ENCODE data around the gene BRD8.
"Not testable (repeated sequence)": the region's sequence is repeated elsewhere in the genome, so short reads cannot be mapped to it uniquely, and the experiment has no call there.

The BRD8 gene, protein sequence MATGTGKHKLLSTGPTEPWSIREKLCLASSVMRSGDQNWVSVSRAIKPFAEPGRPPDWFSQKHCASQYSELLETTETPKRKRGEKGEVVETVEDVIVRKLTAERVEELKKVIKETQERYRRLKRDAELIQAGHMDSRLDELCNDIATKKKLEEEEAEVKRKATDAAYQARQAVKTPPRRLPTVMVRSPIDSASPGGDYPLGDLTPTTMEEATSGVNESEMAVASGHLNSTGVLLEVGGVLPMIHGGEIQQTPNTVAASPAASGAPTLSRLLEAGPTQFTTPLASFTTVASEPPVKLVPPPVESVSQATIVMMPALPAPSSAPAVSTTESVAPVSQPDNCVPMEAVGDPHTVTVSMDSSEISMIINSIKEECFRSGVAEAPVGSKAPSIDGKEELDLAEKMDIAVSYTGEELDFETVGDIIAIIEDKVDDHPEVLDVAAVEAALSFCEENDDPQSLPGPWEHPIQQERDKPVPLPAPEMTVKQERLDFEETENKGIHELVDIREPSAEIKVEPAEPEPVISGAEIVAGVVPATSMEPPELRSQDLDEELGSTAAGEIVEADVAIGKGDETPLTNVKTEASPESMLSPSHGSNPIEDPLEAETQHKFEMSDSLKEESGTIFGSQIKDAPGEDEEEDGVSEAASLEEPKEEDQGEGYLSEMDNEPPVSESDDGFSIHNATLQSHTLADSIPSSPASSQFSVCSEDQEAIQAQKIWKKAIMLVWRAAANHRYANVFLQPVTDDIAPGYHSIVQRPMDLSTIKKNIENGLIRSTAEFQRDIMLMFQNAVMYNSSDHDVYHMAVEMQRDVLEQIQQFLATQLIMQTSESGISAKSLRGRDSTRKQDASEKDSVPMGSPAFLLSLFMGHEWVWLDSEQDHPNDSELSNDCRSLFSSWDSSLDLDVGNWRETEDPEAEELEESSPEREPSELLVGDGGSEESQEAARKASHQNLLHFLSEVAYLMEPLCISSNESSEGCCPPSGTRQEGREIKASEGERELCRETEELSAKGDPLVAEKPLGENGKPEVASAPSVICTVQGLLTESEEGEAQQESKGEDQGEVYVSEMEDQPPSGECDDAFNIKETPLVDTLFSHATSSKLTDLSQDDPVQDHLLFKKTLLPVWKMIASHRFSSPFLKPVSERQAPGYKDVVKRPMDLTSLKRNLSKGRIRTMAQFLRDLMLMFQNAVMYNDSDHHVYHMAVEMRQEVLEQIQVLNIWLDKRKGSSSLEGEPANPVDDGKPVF

DNA sequence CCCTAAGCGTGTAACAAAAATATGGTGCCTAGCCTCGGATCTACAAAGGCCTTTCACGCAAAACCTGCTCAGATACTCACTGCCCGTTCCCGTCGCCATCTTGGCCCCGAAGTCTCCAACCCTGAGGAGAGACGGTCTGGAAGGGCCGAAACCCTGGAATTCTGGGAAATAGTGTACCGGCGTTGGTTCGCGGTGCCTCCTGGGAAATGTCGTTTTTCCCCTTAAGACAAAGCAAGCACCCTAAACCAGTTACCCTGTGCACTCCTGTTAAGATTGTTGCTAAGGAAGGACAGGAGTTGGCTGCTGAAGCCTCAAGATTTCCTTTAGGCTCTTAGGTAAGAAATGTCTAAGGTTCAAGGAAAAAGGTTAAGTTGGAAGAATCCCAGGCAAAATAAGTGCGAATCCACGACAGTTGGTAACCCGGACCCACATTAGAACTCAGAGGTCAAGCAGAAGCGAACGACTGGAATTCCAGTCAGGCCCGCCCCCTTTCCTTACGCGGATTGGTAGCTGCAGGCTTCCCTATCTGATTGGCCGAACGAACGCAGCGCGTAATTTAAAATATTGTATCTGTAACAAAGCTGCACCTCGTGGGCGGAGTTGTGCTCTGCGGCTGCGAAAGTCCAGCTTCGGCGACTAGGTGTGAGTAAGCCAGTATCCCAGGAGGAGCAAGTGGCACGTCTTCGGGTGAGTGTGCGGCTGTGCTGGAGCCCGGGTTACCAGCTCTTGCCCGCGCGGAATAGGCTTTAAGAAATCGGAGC is at the start of gene BRD8, which contains the start of gene KIF20A:
TSS of gene BRD8 (minus strand) at position 115 of the 761 bp plus-strand sequence. CDS start at position 99, 16 bp downstream.
TSS of gene KIF20A (plus strand) at position 597 of the 761 bp plus-strand sequence. CDS start 569 bp downstream, outside the sequence.
- peak; percentile 98 for DNase-seq (ENCODE audit: low spot score)

DNA sequence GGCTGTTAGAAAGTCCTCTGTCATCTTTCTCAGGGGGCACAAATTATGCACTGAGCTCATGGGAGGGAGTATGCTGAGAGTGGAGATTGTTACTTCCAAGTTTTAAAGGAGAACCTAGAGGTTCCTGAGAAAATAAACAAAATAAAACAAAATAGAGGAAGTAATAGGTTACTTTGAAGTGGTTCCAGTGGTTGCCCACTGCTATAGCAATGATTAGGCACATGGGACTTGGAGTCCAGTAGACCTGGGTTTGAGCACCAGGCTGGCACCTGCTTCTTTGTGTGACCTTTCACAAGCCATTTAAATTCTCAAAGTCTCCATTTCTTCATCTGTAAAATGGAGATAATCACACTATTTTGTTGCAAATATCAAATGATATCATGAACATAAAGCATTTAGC is 48.5 kb upstream of the BRD8 start:
- no peak for DNase-seq (ENCODE audit: low spot score)

DNA sequence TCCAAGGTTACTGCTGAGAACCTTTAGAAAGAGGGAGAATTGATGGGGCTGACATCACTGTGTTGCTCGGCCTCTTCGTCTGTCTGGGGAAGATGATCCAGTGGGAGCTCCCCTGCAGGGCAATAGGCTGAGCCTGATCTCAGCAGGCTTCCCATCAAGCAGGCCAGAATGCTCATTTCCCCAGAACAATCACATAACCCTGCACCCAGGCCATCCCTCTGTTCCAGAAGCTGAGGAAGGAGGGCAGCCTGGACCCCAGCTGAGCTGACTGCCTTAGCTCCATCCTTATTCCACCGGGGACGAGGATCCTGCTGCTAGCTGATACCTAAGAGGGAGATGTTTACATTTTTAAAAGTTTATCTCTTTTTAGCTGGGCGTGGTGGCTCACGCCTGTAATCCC is 46.3 kb upstream of the BRD8 start:
- DNase-seq (ENCODE audit: low spot score): no peak

DNA sequence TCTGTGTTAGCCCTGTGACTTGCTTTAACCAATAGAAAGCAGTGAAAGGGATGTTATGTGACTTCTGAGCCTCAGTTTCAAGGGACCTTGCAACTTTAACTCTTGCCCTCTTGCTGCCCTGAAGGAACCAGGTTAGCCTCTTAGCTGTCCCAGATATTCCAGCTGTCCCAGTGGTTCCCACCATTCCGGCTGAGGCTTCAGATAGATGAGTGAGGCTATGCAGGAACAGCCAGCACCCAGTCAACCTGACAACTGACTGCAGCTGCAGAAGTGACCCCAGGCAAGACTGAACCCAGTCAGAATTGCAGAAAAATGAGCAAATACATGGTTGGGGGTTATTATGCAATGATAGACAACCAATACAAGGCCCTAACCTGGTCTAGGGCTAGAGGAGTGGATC is 45.1 kb upstream of the BRD8 start:
- no peak for DNase-seq (ENCODE audit: low spot score)

DNA sequence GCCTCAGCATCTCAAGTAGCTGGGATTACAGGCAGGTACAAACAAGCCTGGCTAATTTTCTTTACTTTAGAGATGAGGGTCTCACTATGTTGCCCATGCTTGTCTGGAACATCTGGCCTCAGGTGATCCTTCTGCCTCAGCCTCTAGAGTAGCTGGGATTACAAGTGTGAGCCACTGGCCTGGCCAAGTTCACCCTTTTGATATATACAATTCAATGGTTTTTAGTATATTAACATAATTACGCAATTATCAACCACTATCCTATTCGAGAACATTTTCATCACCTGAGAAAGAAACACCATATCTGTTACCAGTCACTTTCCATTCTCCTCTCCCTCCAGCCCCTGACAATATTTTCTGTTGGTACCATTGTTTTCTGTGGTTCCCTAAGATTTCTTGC is 38.4 kb upstream of the BRD8 start:
- no peak for DNase-seq (ENCODE audit: low spot score)

DNA sequence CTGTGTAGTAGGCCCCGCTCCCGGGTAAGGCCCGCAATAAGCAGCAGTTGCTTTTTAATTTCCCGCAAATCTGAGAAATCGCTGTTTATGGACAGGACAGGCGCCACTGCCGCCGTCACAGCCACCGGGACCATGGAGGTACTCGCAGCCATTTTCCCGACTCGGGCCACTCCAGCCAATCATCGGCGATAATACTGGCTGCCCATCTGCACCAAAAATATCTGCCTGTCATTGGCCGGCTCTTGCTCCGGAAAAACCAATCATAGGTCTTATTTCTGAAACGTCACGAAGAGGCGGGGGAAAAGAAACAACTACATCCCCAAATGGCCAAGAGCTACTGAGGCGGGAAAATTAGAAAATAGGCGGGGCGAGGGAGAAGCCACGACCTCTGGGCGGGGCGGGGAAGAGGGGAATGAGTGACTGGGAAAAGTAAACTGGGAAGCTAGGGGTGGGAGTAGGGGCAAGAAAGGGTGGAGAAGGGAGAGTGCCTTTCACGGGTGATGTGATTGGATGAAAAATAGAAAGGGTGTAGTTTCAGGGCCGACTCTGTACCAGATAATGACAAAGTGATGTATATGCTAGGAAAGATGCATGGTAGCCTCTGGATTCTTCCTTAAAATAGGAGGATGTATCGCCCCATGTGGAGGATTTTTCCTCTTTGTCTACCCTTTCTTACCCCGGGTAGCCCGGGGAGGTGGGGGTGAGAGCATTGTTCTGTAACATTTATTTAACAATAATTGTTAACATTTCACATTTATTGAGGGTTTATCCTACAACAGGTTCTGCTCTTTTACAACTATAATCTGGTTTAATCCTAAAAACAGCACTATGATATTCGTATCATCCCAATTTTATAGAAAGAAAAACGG is 35.0 kb upstream of the BRD8 start, which contains the start of gene CDC23:
TSS of gene CDC23 (minus strand) at position 163 of the 869 bp plus-strand sequence. CDS start at position 152, 11 bp downstream.
- DNase-seq (ENCODE audit: low spot score): peak; percentile 97

DNA sequence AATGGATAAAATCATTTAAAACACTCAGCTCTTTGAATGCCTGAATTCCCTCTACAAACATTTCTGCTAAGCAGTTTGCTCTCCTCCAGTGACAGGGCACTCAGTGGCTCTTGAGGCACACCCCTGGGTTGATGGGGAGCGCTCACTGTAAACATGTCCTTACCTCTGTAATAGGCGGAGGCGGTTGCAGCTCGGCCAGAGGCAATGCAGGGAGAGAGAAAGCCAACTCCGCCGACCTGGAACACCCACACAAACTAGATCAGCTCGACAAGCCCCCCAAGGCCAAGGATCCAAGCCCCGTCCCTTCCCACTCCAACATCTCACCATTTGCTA is 34.4 kb upstream of the BRD8 start:
- no peak for DNase-seq (ENCODE audit: low spot score)

DNA sequence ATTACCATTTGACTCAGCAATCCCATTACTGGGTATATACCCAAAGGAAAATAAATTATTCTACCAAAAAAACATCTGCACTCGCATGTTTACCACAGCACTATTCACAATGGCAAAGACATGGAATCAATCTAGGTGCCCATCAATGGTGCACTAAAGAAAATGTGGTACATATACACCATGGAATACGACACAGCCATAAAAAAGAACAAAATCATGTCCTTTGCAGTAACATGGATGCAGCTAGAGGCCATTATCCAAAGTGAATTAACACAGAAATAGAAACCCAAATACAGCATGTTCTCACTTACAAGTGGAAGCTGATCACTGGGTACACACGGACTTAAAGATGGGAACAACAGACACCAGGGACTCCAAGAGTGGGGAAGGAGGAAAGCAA is 32.6 kb upstream of the BRD8 start:
- no peak for DNase-seq (ENCODE audit: low spot score)

DNA sequence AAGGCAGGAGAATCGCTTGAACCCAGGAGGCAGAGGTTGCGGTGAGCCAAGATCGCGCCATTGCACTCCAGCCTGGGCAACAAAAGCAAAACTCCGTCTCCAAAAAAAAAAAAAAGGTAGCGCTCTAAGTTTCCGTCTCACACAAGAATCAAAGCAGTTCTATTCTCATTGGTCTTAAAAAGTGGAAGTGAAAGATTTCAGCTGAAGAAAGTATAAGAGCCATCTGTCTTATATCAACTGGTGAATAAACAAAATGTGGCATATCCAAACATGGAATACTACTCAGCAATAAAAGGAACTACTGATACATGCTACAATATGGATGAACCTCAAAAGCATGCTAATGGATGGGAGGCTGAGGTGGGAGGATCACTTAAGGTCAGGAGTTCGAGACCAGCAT is 15.4 kb upstream of the BRD8 start:
- not testable (repeated sequence) for DNase-seq (ENCODE audit: low spot score)

DNA sequence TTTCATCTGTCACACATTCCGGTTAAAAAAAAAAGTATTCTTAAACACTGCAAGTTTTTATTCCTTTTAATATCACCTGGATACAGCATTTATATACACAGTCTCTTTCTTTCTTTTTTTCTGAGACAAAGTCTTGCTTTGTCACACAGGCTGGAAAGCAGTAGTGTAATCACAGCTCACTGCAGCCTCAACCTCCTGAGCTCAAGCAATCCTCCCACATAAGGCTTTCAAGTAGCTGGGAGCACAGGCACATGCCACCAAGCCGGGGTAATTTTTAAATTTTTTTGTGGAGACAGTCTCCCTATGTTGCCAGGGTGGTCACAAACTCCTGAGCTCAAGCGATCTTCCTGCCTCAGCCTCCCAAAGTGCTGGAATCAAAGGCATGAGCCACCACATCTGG is 14.4 kb upstream of the BRD8 start:
- no peak for DNase-seq (ENCODE audit: low spot score)

DNA sequence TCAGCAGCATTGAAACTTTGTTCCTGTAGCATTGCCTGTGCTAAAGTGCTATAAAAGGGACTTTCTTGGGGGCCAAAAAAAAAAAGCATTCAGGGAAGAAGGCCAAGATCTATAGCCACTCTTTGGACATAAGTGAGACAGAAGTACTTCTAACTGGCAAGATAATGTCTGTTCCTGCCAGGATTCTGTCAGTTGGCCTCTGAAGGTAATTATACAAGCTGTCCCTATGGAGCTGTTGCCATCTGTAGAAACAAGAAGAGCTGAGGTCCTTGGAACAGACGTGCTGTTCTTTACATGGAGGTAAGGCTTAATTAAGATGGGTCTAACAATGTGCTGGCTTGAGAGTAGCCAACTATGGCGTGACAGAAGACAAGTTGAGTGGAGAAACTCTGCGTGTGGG is 10.2 kb upstream of the BRD8 start:
- DNase-seq (ENCODE audit: low spot score): no peak

DNA sequence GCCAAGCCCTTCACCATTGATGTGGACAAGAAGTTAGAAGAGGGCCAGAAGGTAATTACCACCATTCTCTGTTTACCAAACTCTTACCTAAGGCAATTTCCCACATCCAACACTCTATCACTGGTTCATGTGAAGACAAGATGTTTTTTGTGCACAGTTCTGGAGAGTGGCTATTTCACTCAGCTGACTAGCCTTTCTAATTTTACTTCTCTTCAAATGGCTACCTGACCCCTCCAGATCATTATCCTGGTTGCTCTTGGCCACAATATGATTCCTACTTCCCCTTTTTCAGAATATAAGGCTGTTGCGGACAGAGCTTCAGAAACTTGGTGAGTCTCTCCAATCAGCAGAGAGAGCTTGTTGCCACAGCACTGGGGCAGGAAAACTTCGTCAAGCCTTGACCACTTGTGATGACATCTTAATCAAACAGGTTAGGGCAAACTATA is 7.6 kb upstream of the BRD8 start:
- DNase-seq (ENCODE audit: low spot score): no peak

DNA sequence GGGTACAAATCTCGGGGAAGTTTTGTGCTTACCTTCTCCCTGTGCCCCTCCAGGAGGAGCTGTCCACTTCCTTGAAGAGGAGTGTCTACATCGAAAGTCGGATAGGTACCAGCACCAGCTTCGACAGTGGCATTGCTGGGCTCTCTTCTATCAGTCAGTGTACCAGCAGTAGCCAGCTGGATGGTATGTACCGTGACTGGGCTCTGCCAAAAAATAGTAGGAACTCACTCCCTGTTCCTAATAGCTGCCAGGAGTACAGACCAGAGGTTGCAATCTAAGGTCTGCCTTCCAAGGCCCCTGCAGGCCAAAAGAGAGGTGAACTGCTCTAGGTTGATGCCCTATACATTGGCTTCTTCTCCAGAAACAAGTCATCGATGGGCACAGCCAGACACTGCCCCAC is 4.4 kb upstream of the BRD8 start:
- no peak for DNase-seq (ENCODE audit: low spot score)

DNA sequence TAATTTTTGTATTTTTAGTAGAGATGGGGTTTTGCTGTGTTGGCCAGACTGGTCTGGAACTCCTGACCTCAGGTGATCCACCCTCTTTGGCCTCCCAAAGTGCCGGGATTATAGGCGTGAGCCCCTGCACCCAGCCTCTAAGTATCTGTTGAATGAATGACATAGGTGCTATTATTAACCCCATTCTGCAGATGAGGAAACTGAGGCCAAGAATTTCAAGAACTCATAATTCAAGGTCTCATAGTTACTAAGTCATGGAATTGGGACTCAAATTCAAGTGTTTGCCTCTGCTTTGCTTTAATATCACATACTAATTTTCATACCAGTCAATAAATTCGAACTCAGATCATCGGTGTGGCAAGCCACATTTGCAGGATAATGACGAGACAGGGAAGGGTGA is 2.4 kb upstream of the BRD8 start:
- no peak for DNase-seq (ENCODE audit: low spot score)

DNA sequence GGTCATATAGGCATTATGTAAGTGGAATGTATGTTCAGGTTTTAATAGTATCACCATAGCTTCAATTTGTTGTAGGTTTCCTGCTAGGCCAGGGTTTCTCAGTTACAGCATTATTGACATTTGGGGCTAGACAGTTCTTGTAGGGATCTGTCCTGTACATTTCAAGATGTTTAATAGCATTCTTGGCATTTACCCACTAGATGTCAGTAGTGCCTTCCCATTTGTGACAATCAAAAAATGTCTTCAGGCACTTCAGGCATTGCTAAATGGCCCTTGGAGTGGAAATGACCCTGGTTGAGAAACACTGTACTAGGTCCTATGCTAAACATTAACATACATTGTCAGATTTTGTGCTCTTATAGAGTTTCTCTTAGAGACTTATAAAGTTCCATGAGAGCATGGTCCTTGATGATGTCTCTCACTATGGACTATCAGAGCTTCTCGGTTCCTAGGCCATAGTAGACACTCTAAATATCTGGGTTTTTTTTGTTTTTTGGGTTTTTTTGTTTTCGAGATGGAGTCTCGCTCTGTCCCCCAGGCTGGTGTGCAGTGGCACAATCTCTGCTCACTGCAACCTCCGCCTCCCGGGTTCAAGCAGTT is 1.9 kb upstream of the BRD8 start:
- DNase-seq (ENCODE audit: low spot score): peak; percentile 23

DNA sequence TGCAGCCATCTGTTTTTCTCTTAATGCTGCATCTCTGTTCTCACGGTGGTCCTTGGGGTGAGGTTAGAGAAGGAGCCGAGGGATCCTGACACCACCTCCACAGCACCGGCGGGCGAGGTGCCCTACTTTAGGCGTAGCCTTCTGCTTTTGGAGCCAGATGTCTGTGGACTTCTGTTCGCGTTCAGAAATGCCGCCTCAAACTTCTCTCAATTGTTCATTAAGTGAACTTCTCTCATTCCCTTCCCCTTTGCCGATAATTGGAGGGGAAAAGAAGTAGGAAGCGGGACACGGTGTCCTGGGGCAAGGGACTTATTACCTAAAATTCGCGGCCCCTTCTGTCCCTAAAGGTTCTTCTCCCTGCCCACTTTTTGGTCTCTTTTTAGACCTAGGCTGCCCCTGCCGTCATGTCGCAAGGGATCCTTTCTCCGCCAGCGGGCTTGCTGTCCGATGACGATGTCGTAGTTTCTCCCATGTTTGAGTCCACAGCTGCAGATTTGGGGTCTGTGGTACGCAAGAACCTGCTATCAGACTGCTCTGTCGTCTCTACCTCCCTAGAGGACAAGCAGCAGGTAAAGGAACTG is 937 bp upstream of the BRD8 start:
- DNase-seq (ENCODE audit: low spot score): no peak

DNA sequence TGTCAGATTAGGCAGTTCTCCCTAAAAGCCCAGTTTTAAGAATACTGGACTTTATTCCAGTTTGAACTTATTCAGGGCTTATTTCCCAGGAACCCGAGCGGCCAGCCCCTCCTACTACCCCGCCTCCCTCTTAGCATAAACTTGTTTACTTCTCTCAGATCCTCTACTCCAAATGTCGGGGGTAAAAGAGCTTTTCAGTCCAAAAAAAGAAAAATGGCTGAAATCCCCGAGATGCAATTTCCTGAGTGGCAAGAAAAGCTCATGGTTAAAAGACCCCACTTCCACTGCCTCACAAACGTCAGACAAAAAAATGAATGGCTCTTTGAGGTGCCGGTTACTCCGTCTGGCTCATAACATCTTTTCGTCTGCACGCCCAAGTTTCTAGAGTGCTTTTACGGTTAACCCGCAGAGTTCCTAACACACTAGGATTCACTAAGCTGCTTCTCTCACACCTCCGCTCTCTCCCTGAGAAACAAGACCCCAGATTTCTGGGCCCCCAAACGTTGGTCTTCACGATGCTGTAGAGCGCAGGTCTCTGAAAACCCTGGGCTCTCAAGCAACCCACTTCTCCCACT is 402 bp downstream of the BRD8 start:
- peak; percentile 56 for DNase-seq (ENCODE audit: low spot score)

DNA sequence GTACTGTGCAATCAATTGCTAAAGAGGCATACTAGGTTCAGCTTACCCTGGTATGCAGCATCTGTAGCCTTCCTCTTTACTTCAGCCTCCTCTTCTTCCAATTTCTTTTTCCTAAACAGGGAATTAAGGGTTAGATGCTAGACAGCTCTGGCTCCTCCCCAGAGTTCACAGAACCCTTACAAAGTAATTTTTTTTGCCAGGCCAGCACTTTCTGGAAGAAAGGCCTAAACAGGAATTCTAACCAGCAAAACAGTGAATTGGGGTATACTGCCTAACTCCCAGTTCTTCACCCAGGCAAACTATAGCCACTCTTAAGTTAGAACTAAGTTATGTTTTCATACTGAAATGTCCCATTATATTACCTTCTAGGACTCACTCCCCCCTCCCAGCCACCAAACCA is 8.1 kb downstream of the BRD8 start:
- no peak for DNase-seq (ENCODE audit: low spot score)

DNA sequence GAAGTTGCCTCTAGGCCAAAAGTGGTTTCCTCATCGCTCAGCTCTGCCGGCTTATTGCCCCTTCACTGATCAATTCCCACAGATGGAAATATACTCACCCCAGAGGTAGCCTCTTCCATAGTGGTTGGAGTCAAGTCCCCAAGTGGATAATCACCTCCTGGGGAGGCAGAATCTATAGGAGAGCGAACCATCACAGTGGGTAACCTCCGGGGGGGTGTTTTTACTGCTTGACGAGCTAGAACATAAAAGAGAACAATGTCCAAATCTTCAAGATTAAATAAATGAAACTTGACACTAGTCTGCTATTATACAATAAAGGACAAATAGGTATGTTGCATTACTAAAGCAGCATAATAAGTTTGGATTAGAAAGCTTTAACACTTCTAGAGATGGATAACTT is 9.3 kb downstream of the BRD8 start:
- DNase-seq (ENCODE audit: low spot score): no peak

All from Ammon's horn (tissue), 1 donor.